PFSK-1 (cell line): ENCODE results near the gene ANKMY1.

Experiments
- POLR2AphosphoS5 ChIP-seq: IDR thresholded peaks from 2 replicates; pipeline ENCODE4 v1.6.1; 2012; ENCODE audit warnings: low read depth, mild to moderate bottlenecking, control low read depth, low read length, moderate library complexity
- SIN3A ChIP-seq: IDR thresholded peaks from 2 replicates; pipeline ENCODE4 v1.6.1; 2012; ENCODE audit warnings: mild to moderate bottlenecking, low read length, moderate library complexity, borderline replicate concordance; ENCODE audit not compliant: insufficient read depth
- TAF1 ChIP-seq: IDR thresholded peaks from 2 replicates; pipeline ENCODE4 v1.6.1; 2012; ENCODE audit warnings: low read length, control low read depth, borderline replicate concordance; ENCODE audit not compliant: insufficient read depth

DNA sequence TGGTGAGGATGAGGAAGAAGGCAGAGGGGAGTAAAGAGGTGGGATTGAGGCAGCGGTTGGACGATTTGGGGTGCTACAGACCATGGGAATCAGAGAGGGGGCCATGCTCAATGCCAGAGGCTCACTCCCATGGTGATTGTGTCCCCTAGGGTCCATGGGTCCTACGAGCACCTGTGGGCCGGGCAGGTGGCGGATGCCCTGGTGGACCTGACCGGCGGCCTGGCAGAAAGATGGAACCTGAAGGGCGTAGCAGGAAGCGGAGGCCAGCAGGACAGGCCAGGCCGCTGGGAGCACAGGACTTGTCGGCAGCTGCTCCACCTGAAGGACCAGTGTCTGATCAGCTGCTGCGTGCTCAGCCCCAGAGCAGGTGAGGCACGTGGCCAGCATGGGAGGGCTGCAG, 34.0 kb upstream of the ANKMY1 start:
- TF ChIP-seq POLR2AphosphoS5, result no peak
- TF ChIP-seq TAF1, result no peak
- no peak for TF ChIP-seq SIN3A
